HG02884 (cell line): ENCODE results near the gene CSHL1.
"Not testable (repeated sequence)": the region's sequence is repeated elsewhere in the genome, so short reads cannot be mapped to it uniquely, and the experiment has no call there.

Source experiments
- ATAC-seq: cut with Tn5 transposase; IDR thresholded peaks from one replicate; pipeline ENCODE4 v1.9.1; 2021; ENCODE audit warnings: mild to moderate bottlenecking, moderate library complexity; ENCODE audit not compliant: unreplicated experiment

Gene CSHL1

DNA sequence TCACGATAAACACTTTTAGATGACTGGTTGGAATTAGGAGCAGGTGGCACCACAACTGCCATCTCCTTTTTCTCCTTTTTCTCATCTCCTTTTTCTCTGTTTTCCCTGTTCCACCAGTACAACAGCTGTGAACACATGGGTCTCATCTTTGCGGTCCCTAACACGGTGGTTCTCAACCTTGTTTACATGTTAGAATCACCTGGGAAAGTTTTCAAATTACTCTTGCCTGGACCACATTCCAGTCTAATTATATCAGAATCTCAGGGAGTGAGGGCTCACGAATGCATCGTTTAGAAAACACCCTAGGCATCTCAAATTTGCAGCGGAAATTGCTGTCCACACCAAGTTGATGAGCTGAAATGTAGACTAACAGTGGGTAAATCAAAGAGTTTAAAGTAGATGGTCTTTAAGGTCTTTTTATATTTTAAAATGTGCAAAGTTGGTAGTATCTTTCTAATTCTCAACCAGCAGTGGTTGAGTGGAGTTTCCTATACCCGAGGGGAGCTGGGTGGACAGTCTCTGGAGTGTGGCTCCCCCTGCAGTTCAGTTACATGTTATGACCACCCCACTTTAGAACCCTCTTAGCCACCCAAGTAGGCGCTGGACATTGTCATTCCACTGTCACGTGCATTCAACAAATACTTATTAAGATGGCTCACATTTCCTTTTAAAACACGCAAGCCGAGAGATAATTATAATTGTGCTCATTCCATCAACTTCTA lies 18.6 kb downstream of the CSHL1 start:
- not testable (repeated sequence) for ATAC-seq

DNA sequence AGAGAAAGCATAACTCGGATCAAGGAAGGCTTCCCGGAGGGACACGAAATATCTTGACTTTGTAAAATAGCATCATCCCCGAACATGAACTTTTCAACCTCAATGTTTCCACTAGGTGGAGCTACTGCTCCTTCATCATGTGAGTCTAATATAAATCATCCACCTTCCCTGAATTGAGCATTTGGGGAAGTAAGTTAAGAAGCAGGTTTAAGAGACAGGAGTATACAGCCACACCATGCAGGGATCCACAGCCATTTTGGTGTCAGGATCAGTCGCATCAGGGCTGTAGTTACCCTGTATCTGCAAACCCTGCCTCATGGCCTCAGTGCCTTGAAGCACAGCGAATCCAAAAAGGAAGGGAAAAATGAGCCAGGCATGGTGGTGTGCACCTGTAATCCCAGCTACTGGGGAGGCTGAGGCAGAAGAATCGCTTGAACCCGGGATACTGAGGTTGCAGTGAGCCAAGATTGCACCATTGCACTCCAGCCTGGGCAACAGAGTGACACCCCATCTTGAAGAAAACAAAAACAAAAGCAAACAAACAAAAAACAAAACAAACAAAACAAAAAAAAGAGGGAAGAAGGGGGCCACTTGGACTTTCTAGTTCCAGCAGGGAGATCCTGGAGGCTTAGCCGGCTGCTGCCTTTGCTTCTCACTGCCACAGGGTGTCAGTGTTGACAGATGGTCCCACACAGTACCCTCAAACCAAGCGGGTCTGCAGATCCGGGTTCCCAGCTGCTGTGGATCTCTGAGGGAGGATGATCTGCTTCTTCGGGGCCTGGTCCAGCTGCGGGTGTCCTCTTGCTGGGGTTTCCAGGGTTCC lies 21.8 kb downstream of the CSHL1 start:
- not testable (repeated sequence) for ATAC-seq

DNA sequence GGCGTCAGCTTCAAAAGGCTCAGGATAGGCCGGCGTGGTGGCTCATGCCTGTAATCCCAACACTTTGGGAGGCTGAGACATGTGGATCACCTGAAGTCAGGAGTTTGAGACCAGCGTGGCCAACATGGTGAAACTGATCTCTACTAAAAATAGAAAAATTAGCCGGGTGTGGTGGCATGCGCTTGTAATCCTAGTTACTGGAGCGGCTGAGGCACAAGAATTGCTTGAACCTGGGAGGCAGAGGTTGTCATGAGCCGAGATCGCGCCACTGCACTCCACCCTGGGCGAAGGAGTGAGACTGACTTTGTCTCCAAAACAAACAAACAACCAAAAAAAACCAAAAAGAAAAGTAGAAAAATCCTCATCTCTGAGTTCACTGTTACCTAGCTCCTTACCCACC lies 25.9 kb downstream of the CSHL1 start:
- ATAC-seq: not testable (repeated sequence)

DNA sequence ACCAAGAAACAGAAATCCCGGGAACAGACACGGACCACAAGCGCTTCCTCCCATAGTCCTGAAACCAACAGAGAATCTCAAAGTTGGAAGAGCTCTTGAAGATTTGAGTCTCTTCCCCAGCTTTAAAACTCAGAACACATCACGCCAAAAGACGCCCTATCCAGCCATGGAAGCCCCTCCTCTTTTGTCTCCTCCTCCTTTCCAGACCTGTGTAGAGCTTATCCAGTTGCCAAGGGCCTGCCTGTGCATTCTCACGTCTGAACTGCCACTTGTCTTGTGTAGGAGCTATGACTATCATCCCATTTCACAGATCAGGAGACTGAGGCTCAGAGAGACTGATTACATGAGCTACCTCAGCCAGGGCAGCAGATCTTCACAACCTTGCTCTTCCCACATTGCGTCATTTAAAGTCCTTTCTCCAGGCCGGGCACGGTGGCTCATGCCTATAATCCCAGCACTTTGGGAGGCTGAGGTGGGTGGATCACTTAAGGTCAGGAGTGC lies 28.4 kb downstream of the CSHL1 start:
- not testable (repeated sequence) for ATAC-seq

DNA sequence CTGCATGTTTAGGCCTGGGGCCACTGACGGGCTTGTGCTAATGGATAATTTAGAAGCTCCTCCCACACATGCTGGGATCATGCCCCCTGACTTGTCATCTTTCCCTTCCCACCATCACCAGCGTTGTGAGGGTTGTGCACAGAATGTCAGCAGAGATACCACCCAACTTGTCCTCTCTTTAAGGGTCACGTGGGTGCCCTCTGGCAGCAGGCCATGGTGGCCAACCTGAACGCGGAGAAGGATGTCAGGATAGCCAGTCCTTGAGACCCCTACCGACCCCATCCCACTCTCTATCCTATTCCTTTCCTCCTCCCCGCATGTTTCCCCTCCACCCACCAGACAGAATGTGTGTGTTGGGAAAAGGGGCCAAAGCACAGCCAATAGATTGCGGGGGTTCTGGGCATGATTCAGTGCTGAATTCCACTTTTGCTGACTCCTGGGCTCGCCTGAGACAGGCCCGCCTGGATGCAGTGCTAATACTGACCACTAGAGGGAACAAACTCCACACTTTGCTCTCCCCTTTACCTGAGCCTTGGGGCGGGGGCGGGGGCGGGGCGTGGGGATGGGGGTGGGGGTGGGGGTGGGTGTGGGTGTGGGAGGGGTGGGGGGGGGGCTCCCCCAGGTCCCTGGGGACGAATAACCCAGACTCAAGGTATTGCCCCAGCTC lies 29.0 kb downstream of the CSHL1 start, which contains the start of gene GH2:
GH2 (minus strand) TSS at position 10 of the 667 bp plus-strand sequence. CDS start 143 bp downstream, outside the sequence.
- no peak for ATAC-seq

DNA sequence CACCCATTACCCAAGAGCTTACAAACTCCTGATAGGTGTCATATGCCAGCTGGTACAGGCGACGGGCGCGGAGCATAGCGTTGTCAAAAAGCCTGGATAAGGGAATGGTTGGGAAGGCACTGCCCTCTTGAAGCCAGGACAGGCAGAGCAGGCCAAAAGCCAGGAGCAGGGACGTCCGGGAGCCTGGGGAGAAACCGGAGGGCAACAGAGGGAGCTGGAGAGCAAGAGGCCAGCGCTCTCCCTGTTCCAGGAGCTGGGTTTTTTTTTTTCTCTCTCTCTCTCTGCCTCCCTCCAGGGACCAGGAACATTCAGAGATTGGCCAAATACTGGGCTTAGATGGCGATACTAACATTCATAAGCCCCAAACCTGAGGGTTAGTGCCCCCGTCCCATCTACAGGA lies 29.7 kb downstream of the CSHL1 start:
- not testable (repeated sequence) for ATAC-seq

DNA sequence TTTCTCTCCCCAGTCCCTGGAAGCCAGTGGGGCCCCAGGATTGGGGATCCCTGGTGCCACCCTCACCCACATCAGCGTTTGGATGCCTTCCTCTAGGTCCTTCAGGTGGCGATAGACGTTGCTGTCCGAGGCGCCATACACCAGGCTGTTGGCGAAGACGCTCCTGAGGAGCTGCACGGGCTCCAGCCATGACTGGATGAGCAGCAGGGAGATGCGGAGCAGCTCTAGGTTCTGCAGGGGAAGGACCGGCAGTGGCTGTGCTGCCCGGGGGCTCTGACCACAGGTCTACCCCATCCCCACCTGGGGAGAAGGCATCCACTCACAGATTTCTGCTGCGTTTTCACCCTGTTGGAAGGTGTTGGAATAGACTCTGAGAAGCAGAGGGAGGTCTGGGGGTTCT lies 30.4 kb downstream of the CSHL1 start:
- no peak for ATAC-seq

DNA sequence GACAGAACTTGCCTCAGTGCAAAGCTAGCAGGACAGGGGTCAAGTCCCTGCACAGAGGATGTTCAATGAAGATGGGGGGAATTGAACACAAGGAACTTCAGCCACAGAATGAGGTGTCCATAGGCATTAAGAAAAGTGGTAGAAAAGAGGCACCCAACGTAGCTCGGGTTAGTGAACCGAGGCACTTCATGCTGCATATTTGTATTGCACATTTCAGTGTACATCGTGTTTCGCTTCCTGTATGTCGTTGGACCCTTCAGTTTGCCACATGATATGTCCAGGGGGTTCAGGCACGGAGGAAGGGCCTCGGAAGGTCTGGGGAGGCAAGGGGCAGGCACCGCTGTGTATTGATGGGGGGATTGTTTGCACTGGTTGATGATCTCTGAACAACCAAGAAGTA lies 32.6 kb downstream of the CSHL1 start:
- ATAC-seq: not testable (repeated sequence)

DNA sequence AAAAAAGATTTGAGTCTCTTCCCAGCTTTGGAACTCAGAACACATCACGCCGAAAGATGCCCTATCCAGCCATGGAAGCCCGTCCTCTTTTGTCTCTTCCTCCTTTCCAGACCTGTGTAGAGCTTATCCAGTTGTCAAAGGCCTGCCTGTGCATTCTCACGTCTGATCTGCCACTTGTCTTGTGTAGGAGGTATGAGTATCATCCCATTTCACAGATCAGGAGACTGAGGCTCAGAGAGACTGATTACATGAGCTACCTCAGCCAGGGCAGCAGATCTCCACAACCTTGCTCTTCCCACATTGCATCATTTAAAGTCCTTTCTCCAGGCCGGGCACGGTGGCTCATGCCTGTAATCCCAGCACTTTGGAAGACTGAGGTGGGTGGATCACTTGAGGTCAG lies 36.4 kb downstream of the CSHL1 start:
- ATAC-seq: not testable (repeated sequence)

DNA sequence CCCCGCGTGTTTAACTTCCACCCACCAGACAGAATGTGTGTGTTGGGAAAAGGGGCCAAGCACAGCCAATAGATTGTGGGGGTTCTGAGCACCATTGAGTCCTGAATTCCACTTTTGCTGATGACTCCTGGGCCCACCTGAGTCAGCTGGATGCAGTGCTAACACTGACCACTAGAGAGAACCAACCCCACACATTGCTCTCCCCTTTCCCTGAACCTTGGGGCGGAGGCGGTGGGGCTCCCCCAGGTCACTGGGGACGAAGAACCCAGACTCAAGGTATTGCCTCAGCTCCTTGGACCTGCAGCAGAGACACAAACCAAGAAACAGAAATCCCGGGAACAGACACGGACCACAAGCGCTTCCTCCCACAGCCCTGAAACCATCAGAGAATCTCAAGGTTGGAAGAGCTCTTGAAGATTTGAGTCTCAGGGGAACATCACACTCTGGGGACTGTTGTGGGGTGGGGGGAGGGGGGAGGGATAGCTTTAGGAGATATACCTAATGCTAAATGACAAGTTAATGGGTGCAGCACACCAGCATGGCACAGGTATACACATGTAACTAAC lies 36.9 kb downstream of the CSHL1 start:
- not testable (repeated sequence) for ATAC-seq

DNA sequence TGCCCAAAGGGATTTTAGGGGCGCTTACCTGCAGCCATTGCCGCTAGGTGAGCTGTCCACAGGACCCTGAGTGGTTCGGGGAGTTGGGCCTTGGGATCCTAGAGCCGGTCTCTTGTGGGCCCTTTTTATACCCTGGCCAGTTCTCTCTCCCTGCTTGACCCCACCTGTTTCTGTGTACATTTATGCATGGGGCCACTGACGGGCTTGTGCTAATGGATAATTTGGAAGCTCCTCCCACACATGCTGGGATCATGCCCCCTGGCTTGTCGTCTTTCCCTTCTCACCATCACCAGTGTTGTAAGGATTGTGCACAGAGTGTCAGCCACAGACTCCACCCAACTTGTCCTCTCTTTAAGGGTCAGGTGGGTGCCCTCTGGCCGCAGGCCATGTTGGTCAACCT lies 37.5 kb downstream of the CSHL1 start, which contains the start of gene CSH2:
CSH2 (minus strand) TSS at position 101 of the 400 bp plus-strand sequence; CDS start at position 38, 63 bp downstream.
- not testable (repeated sequence) for ATAC-seq

DNA sequence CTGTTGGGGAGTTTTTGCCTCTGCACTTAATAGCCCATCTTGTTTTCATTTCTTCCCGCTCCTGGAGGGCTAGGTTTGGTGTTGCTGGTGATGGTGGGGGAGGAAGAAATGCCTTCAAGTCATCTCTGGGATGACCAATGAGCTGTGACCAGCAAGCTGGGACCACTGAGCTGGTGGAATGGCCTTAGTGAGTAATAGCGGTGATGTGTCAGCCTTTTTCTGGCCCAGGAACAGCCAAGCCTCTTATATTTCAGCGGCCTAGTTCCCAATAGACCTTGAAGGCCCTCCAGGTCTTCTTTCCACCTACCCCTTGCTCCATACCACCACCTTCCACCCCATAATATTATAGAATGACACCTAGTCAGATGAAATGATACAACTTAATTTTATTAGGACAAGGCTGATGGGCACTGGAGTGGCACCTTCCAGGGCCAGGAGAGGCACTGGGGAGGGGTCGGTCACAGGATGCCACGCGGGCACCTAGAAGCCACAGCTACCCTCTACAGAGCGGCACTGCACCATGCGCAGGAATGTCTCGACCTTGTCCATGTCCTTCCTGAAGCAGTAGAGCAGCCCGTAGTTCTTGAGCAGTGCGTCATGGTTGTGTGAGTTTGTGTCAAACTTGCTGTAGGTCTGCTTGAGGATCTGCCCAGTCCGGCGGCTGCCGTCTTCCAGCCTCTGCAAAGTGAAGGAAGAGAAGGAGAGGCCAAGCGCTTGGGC lies 39.3 kb downstream of the CSHL1 start:
- ATAC-seq: not testable (repeated sequence)

DNA sequence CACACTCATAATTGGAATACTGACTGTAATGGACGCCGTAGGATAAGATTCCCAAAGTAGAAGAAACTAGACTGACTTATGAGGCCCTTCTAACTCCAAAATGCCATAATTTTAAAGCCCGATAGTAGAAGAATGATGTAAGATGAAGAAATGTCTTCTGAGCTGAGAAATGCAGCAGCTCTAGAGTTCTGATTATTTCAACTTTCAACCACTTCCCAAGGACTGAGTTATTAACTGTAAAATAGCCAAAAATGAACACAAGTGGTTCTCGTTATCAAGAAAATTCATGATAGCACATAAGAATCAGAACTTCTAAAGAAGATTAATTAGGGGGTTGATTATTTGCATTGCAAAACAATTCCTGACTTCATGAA lies 40.8 kb downstream of the CSHL1 start:
- not testable (repeated sequence) for ATAC-seq

DNA sequence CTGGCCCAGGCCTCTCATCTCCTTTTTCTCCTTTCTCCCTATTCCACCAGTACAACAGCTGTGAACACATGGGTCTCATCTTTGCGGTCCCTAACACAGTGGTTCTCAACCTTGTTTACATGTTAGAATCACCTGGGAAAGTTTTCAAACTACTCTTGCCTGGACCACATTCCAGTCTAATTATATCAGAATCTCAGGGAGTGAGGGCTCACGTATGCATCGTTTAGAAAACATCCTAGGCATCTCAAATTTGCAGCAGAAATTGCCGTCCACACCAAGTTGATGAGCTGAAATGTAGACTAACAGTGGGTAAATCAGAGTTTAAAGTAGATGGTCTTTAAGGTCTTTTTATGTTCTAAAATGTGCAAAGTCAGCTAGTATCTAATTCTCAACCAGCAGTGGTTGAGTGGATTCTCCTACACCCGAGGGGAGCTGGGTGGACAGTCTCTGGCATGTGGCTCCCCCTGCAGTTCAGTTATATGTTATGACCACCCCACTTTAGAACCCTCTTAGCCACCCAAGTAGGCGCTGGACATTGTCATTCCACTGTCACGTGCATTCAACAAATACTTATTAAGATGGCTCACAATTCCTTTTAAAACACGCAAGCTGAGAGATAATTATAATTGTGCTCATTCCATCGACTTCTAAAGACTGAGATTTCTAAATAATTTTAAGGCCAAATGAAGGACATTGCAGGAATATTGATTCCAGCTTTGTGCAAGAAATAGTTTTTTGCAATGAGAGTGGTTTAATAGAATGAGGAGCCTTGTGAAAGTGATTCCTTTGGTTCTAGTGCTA lies 41.4 kb downstream of the CSHL1 start:
- ATAC-seq: not testable (repeated sequence)

DNA sequence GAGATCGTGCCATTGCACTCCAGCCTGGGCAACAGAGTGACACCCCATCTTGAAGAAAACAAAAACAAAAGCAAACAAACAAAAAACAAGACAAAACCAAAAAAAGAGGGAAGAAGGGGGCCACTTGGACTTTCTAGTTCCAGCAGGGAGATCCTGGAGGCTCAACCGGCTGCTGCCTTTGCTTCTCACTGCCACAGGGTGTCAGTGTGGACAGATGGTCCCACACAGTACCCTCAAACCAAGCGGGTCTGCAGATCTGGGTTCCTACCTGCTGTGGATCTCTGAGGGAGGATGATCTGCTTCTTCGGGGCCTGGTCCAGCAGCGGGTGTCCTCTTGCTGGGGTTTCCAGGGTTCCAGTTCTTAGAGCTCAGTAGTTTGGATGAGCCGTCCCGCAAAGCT lies 44.4 kb downstream of the CSHL1 start:
- ATAC-seq: not testable (repeated sequence)
